Activated CD4-positive, alpha-beta T cell treated with anti-CD3 and anti-CD28 coated beads, Interleukin-2, amount 10 ng/mL, durations not matched to agents 24 days and 14 days (primary cell): Measurements from ENCODE around the gene GARRE1. TPM values are rescaled to one million over a fixed set of nuclear protein-coding genes. Genes with fewer than 3 reads are reported as not detected.

Source experiments
- DNase-seq: peaks from one replicate; pipeline ENCODE4 v3.0.0; 2022
- H3K27ac Mint-ChIP-seq: one replicate; pipeline ENCODE4 v1.8.0; 2022; ENCODE audit warnings: mild to moderate bottlenecking, mixed read lengths
- H3K27me3 Mint-ChIP-seq: one replicate; pipeline ENCODE4 v1.8.0; 2022; ENCODE audit warnings: mixed read lengths
- H3K36me3 Mint-ChIP-seq: one replicate; pipeline ENCODE4 v1.8.0; 2022; ENCODE audit warnings: low read depth, mild to moderate bottlenecking, mixed read lengths
- H3K4me1 Mint-ChIP-seq: one replicate; pipeline ENCODE4 v1.8.0; 2021; ENCODE audit warnings: mixed read lengths
- H3K4me3 Mint-ChIP-seq: one replicate; pipeline ENCODE4 v1.8.0; 2022; ENCODE audit warnings: mild to moderate bottlenecking, moderate library complexity, mixed read lengths
- H3K9me3 Mint-ChIP-seq: one replicate; pipeline ENCODE4 v1.8.0; 2021; ENCODE audit warnings: mixed read lengths
- intact Hi-C: fragments of 100-400 bp; cut with micrococcal nuclease; formaldehyde crosslinking; loops from one replicate; pipeline ENCODE4 v1.15.1; 2023
- total RNA-seq: library from RNA; stranded (reverse); gene quantifications from 2 replicates; pipeline ENCODE4 v1.2.3, GENCODE V29; 2022

Gene GARRE1
- total RNA-seq, 1 donor from 2014 or later: 12.0 TPM

DNA sequence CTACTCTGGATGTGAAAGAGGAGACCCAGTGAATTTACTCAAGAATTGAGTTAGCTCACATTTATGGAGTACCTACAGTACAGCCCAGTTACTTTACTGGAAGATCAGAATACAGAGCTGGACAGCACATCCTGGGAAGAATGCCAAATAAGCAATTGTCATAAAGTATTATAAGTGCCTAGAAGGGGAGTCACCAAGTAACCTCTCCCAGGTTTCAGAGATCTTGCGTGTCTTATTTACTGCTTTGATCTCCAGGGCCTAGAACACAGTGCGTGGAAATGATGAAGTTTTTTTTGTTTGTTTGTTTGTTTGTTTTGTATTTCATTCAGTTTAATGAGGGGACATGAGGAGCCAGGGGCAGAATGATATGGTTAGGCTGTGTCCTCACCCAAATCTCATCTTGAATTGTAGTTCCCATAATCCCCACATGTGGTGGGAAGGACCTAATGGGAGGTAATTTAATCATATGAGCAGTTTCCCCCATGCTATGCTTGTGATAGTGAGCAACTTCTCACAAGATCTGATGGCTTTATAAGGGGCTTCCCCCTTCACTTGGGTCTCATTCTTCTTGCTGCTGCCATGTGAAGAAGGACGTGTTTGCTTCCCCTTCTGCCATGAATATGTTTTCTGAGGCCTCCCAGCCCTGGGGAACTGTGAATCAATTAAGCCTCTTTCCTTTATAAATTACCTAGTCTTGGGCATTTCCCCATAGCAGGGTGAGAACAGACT lies 5.2 kb downstream of the GARRE1 start:
- H3K4me1 Mint-ChIP-seq: peaks cover 7% of the 10 kb centered on the region
- no peaks in the 10 kb centered on the region for H3K27me3 Mint-ChIP-seq
- no peaks in the 10 kb centered on the region for H3K9me3 Mint-ChIP-seq
- H3K36me3 Mint-ChIP-seq: peaks cover 2% of the 10 kb centered on the region
- no peak for DNase-seq
- no peak overlapping the region for H3K27ac Mint-ChIP-seq
- no peak overlapping the region for H3K4me3 Mint-ChIP-seq
- intact Hi-C loops: no loop called here

DNA sequence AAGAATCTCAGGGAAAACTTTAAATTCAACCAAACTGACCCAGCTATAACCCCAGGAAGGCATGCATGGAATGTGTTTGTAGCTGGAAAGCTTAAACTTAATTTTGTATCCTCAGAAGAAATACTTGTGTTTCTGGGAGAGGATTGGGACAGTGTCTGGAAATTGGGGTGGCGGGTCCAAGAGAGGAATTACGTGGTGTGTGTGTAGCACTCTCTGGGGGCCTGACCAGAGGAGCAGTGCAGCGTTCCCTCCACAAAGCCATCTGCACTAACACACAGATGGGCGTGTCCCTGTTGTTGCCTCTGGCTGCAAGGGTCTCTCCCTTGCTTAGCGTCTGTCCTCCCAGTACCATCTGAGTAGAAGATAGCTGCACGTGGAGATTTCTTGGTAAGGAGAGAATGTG lies 6.4 kb downstream of the GARRE1 start:
- no peak for DNase-seq
- H3K4me3 Mint-ChIP-seq: no peak overlapping the region
- no peaks in the 10 kb centered on the region for H3K9me3 Mint-ChIP-seq
- peaks cover 5% of the 10 kb centered on the region for H3K4me1 Mint-ChIP-seq
- peaks cover 2% of the 10 kb centered on the region for H3K36me3 Mint-ChIP-seq
- intact Hi-C loops: no loop called here
- H3K27me3 Mint-ChIP-seq: no peaks in the 10 kb centered on the region
- no peak overlapping the region for H3K27ac Mint-ChIP-seq

GRCh38 chr19:34261334-34262109 lies 7.2 kb downstream of the GARRE1 start:
- H3K27me3 Mint-ChIP-seq: no peaks in the 10 kb centered on the region
- peaks cover 5% of the 10 kb centered on the region for H3K4me1 Mint-ChIP-seq
- intact Hi-C loops: no loop called here
- H3K36me3 Mint-ChIP-seq: peaks cover 2% of the 10 kb centered on the region
- DNase-seq: no peak
- no peak overlapping the region for H3K4me3 Mint-ChIP-seq
- H3K27ac Mint-ChIP-seq: no peak overlapping the region
- no peaks in the 10 kb centered on the region for H3K9me3 Mint-ChIP-seq

DNA sequence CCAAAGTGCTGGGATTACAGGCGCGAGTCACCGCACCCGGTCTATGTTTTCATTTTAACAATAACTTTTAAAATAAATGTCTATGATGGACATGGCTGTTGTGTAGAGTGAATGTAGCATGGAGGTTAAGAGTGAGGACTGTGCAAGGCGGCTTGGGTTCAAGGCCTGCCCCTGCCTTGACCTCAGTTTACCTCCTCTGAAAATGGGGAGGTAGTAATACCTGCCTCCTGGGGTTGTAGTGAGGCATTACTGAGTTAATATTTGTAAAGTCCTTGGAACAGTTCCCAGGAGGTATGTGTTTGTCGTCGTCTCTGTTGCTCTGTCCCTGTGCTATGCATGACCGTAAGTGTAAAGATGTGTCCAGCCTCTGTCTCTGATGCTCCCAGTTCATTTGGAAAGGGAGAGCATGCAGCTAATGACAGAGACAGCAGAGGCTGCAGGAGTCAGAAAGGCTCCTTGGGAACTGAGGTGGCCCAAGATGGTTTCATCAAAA lies 9.4 kb downstream of the GARRE1 start:
- Mint-ChIP-seq H3K27ac (no peak overlapping the region), H3K4me3 (no peak overlapping the region), H3K4me1 (peaks cover 12% of the 10 kb centered on the region), H3K36me3 (peaks cover 4% of the 10 kb centered on the region), H3K27me3 (no peaks in the 10 kb centered on the region), H3K9me3 (no peaks in the 10 kb centered on the region)
- intact Hi-C loops: no loop called here
- no peak for DNase-seq

- no peak overlapping the region for H3K4me3 Mint-ChIP-seq
- DNase-seq: no peak
- intact Hi-C loops: no loop called here
- H3K27me3 Mint-ChIP-seq: no peaks in the 10 kb centered on the region
- H3K9me3 Mint-ChIP-seq: no peaks in the 10 kb centered on the region
- H3K36me3 Mint-ChIP-seq: peaks cover 2% of the 10 kb centered on the region
- peaks cover 24% of the 10 kb centered on the region for H3K4me1 Mint-ChIP-seq
- no peak overlapping the region for H3K27ac Mint-ChIP-seq
Measured at GRCh38 chr19:34265221-34265650, 10.9 kb downstream of the GARRE1 start.

DNA sequence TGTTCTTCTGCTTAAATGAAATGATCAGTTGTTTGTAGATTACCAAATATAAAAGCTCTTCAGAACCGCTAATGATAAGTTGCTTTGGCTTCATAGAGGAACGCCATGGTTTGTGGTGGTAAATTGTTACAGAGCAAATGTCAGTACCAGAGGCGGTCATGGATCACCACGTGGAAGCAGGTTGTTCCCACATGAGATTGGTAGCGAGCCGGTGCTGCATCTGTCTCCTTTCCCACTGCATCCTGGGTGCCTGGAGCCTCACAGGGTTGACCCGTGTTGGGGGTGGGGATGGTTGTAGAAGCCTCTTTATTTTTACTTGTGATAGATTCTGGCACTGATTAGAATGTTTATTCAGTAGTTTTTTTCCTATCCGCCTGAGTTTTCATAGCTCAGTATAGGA lies 14.7 kb downstream of the GARRE1 start:
- peaks cover 2% of the 10 kb centered on the region for H3K36me3 Mint-ChIP-seq
- no peaks in the 10 kb centered on the region for H3K27me3 Mint-ChIP-seq
- no peaks in the 10 kb centered on the region for H3K9me3 Mint-ChIP-seq
- peaks cover 27% of the 10 kb centered on the region for H3K4me1 Mint-ChIP-seq
- no peak overlapping the region for H3K4me3 Mint-ChIP-seq
- DNase-seq: no peak
- intact Hi-C loops: no loop called here
- no peak overlapping the region for H3K27ac Mint-ChIP-seq

DNA sequence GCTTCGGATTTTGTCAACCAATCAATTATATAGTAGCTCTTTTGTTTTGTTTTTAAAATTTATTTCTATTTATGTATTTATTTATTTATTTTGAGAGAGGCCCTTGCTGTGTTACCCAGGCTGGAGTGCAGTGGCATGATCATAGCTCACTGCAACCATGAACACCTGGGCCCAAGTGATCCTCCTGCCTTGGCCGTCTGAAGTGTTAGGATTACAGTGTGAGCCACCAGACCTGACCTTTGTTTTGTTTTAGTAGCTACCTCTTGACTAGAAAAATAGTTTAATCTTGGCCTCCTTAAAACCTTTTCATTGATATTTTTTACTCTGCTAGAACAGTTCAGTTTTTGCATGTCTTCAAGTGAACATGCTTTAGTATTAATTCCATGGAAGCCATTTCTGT lies 15.1 kb downstream of the GARRE1 start:
- no peak for DNase-seq
- H3K4me1 Mint-ChIP-seq: peaks cover 28% of the 10 kb centered on the region
- H3K27me3 Mint-ChIP-seq: no peaks in the 10 kb centered on the region
- H3K36me3 Mint-ChIP-seq: peaks cover 2% of the 10 kb centered on the region
- no peak overlapping the region for H3K27ac Mint-ChIP-seq
- intact Hi-C loops: no loop called here
- H3K9me3 Mint-ChIP-seq: no peaks in the 10 kb centered on the region
- peak overlapping the region; percentile 22 for H3K4me3 Mint-ChIP-seq

- intact Hi-C loops: no loop called here
- Mint-ChIP-seq H3K27ac (peak overlapping the region; percentile 70), H3K9me3 (no peaks in the 10 kb centered on the region), H3K36me3 (peaks cover 2% of the 10 kb centered on the region), H3K27me3 (no peaks in the 10 kb centered on the region), H3K4me1 (peaks cover 29% of the 10 kb centered on the region), H3K4me3 (peak overlapping the region; percentile 22)
- DNase-seq: peak; percentile 88
Measured at GRCh38 chr19:34269968-34270621, 15.7 kb downstream of the GARRE1 start.

GRCh38 chr19:34273121-34273520 lies 18.8 kb downstream of the GARRE1 start:
- no peak overlapping the region for H3K27ac Mint-ChIP-seq
- peaks cover 33% of the 10 kb centered on the region for H3K4me1 Mint-ChIP-seq
- H3K4me3 Mint-ChIP-seq: no peak overlapping the region
- no peaks in the 10 kb centered on the region for H3K27me3 Mint-ChIP-seq
- no peaks in the 10 kb centered on the region for H3K9me3 Mint-ChIP-seq
- H3K36me3 Mint-ChIP-seq: peaks cover 5% of the 10 kb centered on the region
- intact Hi-C loops: no loop called here
- no peak for DNase-seq

GRCh38 chr19:34274284-34274826 lies 20.0 kb downstream of the GARRE1 start:
- Mint-ChIP-seq H3K4me1 (peaks cover 22% of the 10 kb centered on the region), H3K4me3 (no peak overlapping the region), H3K27ac (no peak overlapping the region), H3K27me3 (no peaks in the 10 kb centered on the region), H3K36me3 (peaks cover 3% of the 10 kb centered on the region), H3K9me3 (no peaks in the 10 kb centered on the region)
- DNase-seq: no peak
- intact Hi-C loops: no loop called here

- Mint-ChIP-seq H3K9me3 (no peaks in the 10 kb centered on the region), H3K27ac (no peak overlapping the region), H3K4me3 (no peak overlapping the region), H3K4me1 (peaks cover 17% of the 10 kb centered on the region), H3K27me3 (no peaks in the 10 kb centered on the region), H3K36me3 (peaks cover 3% of the 10 kb centered on the region)
- DNase-seq: no peak
- intact Hi-C loops: no loop called here
Measured at GRCh38 chr19:34274827-34275625, 20.7 kb downstream of the GARRE1 start.

DNA sequence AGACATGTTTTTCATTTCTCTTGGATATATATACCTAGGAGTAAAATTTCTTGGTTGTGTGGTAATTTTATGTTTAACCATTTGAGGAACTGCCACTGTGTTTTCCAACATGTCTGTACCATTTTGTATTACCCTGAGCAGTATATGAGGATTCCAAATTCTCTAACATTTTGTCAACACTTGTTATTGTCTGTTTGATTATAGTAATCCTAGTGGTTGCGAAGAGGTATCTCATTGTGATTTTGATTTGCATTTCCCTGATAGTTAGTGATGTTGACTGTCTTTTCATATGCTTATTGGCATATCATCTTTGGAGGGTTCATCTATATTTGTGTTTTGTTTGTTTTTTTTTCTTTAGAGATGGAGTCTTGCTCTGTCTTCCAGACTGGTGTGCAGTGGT lies 21.4 kb downstream of the GARRE1 start:
- Mint-ChIP-seq H3K9me3 (no peaks in the 10 kb centered on the region), H3K36me3 (peaks cover 3% of the 10 kb centered on the region), H3K4me1 (peaks cover 10% of the 10 kb centered on the region), H3K27ac (no peak overlapping the region), H3K4me3 (no peak overlapping the region), H3K27me3 (no peaks in the 10 kb centered on the region)
- no peak for DNase-seq
- intact Hi-C loops: no loop called here

- H3K4me3 Mint-ChIP-seq: no peak overlapping the region
- intact Hi-C loops: no loop called here
- no peaks in the 10 kb centered on the region for H3K27me3 Mint-ChIP-seq
- peaks cover 3% of the 10 kb centered on the region for H3K36me3 Mint-ChIP-seq
- peaks cover 9% of the 10 kb centered on the region for H3K4me1 Mint-ChIP-seq
- no peak overlapping the region for H3K27ac Mint-ChIP-seq
- no peak for DNase-seq
- no peaks in the 10 kb centered on the region for H3K9me3 Mint-ChIP-seq
Measured at GRCh38 chr19:34276614-34277013, 22.3 kb downstream of the GARRE1 start.
